H1 (cell line): ENCODE results near the gene PTGFR. TPM values are rescaled to one million over a fixed set of nuclear protein-coding genes. Genes with fewer than 3 reads are reported as not detected.

Experiments used
- CTCF ChIA-PET: fragments of 300-600 bp; sonication (Branson Sonifier 250); formaldehyde crosslinking; loops from one replicate; lab custom pipeline; 2021; ENCODE audit not compliant: partially characterized antibody; lab: Charles Lee
- POLR2A ChIA-PET: fragments of 300-600 bp; sonication (Branson Sonifier 250); formaldehyde crosslinking; loops from one replicate; lab custom pipeline; 2021; ENCODE audit warnings: inconsistent platforms; ENCODE audit not compliant: partially characterized antibody; lab: Charles Lee
- DNase-seq, 2 experiments: peaks; one replicate each; pipeline versions ENCODE4 v3.0.0 to v3.0.0-alpha.2; 2010 to 2022; ENCODE audit warnings: low spot score in 2 of 2, low read depth in 1 of 2, mixed read lengths in 1 of 2
- FAIRE-seq: peaks from 2 replicates; lab custom pipeline; 2011; peaks lifted over from hg19 to GRCh38; lab: Jason Lieb, UNC
- H2AFZ ChIP-seq: 2 replicates; pipeline ENCODE4 v1.8.1; 2012; ENCODE audit warnings: low read length, inconsistent platforms
- H2AK5ac ChIP-seq: 2 replicates; pipeline ENCODE4 v1.6.1; 2013; ENCODE audit warnings: low read depth, low read length
- H2BK120ac ChIP-seq: replicated peaks from 2 replicates; pipeline ENCODE3; 2013; ENCODE audit warnings: low read depth, low read length, inconsistent platforms
- H2BK12ac ChIP-seq: 2 replicates; pipeline ENCODE4 v1.6.1; 2013; ENCODE audit warnings: low read depth, low read length
- H2BK15ac ChIP-seq: 2 replicates; pipeline ENCODE4 v1.6.1; 2013; ENCODE audit warnings: low read length
- H2BK20ac ChIP-seq: 2 replicates; pipeline ENCODE4 v1.6.1; 2013; ENCODE audit warnings: low read length
- H2BK5ac ChIP-seq: 2 replicates; pipeline ENCODE4 v1.6.1; 2013; ENCODE audit warnings: low read depth, low read length
- H3K14ac ChIP-seq: 2 replicates; pipeline ENCODE4 v1.6.1; 2013; ENCODE audit warnings: inconsistent platforms; ENCODE audit not compliant: insufficient read length
- H3K18ac ChIP-seq: 2 replicates; pipeline ENCODE4 v1.6.1; 2013; ENCODE audit warnings: low read length; ENCODE audit errors: extremely low read depth
- H3K23ac ChIP-seq: 2 replicates; pipeline ENCODE4 v1.6.1; 2013; ENCODE audit warnings: inconsistent platforms; ENCODE audit not compliant: insufficient read length
- H3K23me2 ChIP-seq: 2 replicates; pipeline ENCODE4 v1.6.1; 2013; ENCODE audit warnings: low read depth, low read length
- H3K27ac ChIP-seq: 2 replicates; pipeline ENCODE4 v1.6.1; 2011; ENCODE audit warnings: low read depth, low read length, inconsistent platforms
- H3K27me3 ChIP-seq, 4 experiments: replicated peaks in 1 of 4; 1 replicate in 1 of 4; 2 replicates in 3 of 4; pipeline versions ENCODE4 v1.6.1 to v1.8.1; 2011 to 2013; ENCODE audit warnings: low read length in 3 of 4, mild to moderate bottlenecking in 3 of 4, inconsistent platforms in 2 of 4, mixed read lengths in 2 of 4, moderate library complexity in 1 of 4; ENCODE audit not compliant: control insufficient read depth in 3 of 4, insufficient read depth in 3 of 4; ENCODE audit errors: extremely low read depth in 1 of 4
- H3K36me3 ChIP-seq, 4 experiments: 2 replicates each; pipeline versions ENCODE4 v1.6.1 to v1.8.1; 2011 to 2013; ENCODE audit warnings: mild to moderate bottlenecking in 4 of 4, low read length in 3 of 4, moderate library complexity in 2 of 4, control low read depth in 1 of 4, inconsistent platforms in 1 of 4; ENCODE audit not compliant: insufficient read depth in 4 of 4, control insufficient read depth in 2 of 4
- H3K4ac ChIP-seq: replicated peaks from 2 replicates; pipeline ENCODE3; 2013; ENCODE audit warnings: low read length, low read depth, mixed read lengths, inconsistent platforms; ENCODE audit not compliant: insufficient read length
- H3K4me1 ChIP-seq, 4 experiments: replicated peaks in 1 of 4; 1 replicate in 1 of 4; 2 replicates in 3 of 4; pipeline versions ENCODE4 v1.6.1 to v1.8.1; 2011 to 2013; ENCODE audit warnings: low read length in 3 of 4, inconsistent platforms in 2 of 4, mixed read lengths in 1 of 4; ENCODE audit not compliant: insufficient read depth in 4 of 4, control insufficient read depth in 3 of 4
- H3K4me2 ChIP-seq, 2 experiments: 2 replicates each; pipeline versions ENCODE4 v1.6.1 to v1.8.1; 2011 to 2013; ENCODE audit warnings: low read depth in 2 of 2, low read length in 2 of 2, control low read depth in 1 of 2, inconsistent platforms in 1 of 2, mild to moderate bottlenecking in 1 of 2; ENCODE audit not compliant: insufficient read depth in 1 of 2
- H3K4me3 ChIP-seq, 4 experiments: fragments of 200-600, 300-600 bp in 1 of 4; sonication (generic), shearing (Covaris generic), sonication (Bioruptor Twin) in 1 of 4; 2 replicates each; pipeline versions ENCODE4 v1.5.1 to v1.8.1; 2011 to 2016; ENCODE audit warnings: low read length in 4 of 4, low read depth in 3 of 4, control low read depth in 2 of 4, inconsistent platforms in 2 of 4, mild to moderate bottlenecking in 2 of 4, mixed read lengths in 1 of 4, moderate library complexity in 1 of 4; ENCODE audit not compliant: insufficient read depth in 2 of 4; ENCODE audit errors: extremely low read depth in 1 of 4
- H3K56ac ChIP-seq: replicated peaks from 2 replicates; pipeline ENCODE3; 2013; ENCODE audit warnings: low read depth, mild to moderate bottlenecking, mixed read lengths, low read length, inconsistent platforms; ENCODE audit not compliant: insufficient read length
- H3K79me1 ChIP-seq: 2 replicates; pipeline ENCODE4 v1.6.1; 2013; ENCODE audit warnings: low read depth, low read length, control low read depth
- H3K79me2 ChIP-seq, 2 experiments: 2 replicates each; pipeline versions ENCODE4 v1.6.1 to v1.8.1; 2012 to 2013; ENCODE audit warnings: low read length in 2 of 2, mild to moderate bottlenecking in 2 of 2, inconsistent platforms in 1 of 2; ENCODE audit not compliant: insufficient read depth in 2 of 2, control insufficient read depth in 1 of 2
- H3K9ac ChIP-seq, 4 experiments: replicated peaks in 1 of 4; 1 replicate in 1 of 4; 2 replicates in 3 of 4; pipeline versions ENCODE4 v1.6.1 to v1.8.1; 2011 to 2013; ENCODE audit warnings: low read depth in 3 of 4, low read length in 3 of 4, control low read depth in 2 of 4, mild to moderate bottlenecking in 2 of 4, moderate library complexity in 2 of 4, inconsistent platforms in 1 of 4; ENCODE audit errors: extremely low read depth in 1 of 4
- H3K9me3 ChIP-seq, 2 experiments: 2 replicates each; pipeline versions ENCODE4 v1.6.1 to v1.8.1; 2012 to 2013; ENCODE audit warnings: mild to moderate bottlenecking in 2 of 2, moderate library complexity in 2 of 2, control low read depth in 1 of 2, inconsistent platforms in 1 of 2, low read depth in 1 of 2, low read length in 1 of 2, mixed read lengths in 1 of 2; ENCODE audit not compliant: insufficient read depth in 2 of 2
- H4K20me1 ChIP-seq, 2 experiments: replicated peaks in 1 of 2; 2 replicates each; pipeline versions ENCODE3 to v1.8.1; 2011 to 2013; ENCODE audit warnings: inconsistent platforms in 2 of 2, low read length in 2 of 2, mild to moderate bottlenecking in 1 of 2; ENCODE audit not compliant: insufficient read depth in 2 of 2, control insufficient read depth in 1 of 2
- H4K5ac ChIP-seq: 2 replicates; pipeline ENCODE4 v1.6.1; 2013; ENCODE audit warnings: low read length, low read depth, mixed read lengths, inconsistent platforms; ENCODE audit not compliant: insufficient read length
- H4K8ac ChIP-seq: 2 replicates; pipeline ENCODE4 v1.8.0; 2013; ENCODE audit warnings: mild to moderate bottlenecking, moderate library complexity, low read length, inconsistent platforms; ENCODE audit not compliant: insufficient read depth; ENCODE audit errors: extremely low read depth
- H4K91ac ChIP-seq: replicated peaks from 2 replicates; pipeline ENCODE3; 2013; ENCODE audit warnings: low read length, mixed read lengths, inconsistent platforms; ENCODE audit not compliant: insufficient read length
- ATF3 ChIP-seq: IDR thresholded peaks from 2 replicates; pipeline ENCODE4 v1.6.1; 2011; ENCODE audit warnings: low read depth, mild to moderate bottlenecking, low read length; ENCODE audit not compliant: insufficient read depth
- BACH1 ChIP-seq: IDR thresholded peaks from 2 replicates; pipeline ENCODE4 v1.6.1; 2012; ENCODE audit warnings: low read length, improper control_type of control experiment
- BCL11A ChIP-seq, 2 experiments: IDR thresholded peaks; one replicate each; pipeline ENCODE4 v1.6.1; 2011; ENCODE audit warnings: low read depth in 2 of 2, low read length in 2 of 2, mild to moderate bottlenecking in 2 of 2
- CBX8 ChIP-seq: fragments of 300-800, 300-1000 bp; sonication (generic); IDR thresholded peaks from 2 replicates; pipeline ENCODE4 v1.7.1; 2016; ENCODE audit warnings: low read depth, low read length, borderline replicate concordance
- CHD1 ChIP-seq: IDR thresholded peaks from 2 replicates; pipeline ENCODE4 v1.6.1; 2012; ENCODE audit warnings: low read depth, low read length, improper control_type of control experiment
- CREB1 ChIP-seq: IDR thresholded peaks from 2 replicates; pipeline ENCODE4 v1.6.1; 2012; ENCODE audit warnings: inconsistent platforms
- E2F6 ChIP-seq: IDR thresholded peaks from 2 replicates; pipeline ENCODE4 v1.6.1; 2012; ENCODE audit warnings: inconsistent platforms
- JUND ChIP-seq: IDR thresholded peaks from 2 replicates; pipeline ENCODE4 v1.6.1; 2011; ENCODE audit warnings: mild to moderate bottlenecking, improper control_type of control experiment, low read length
- KDM4A ChIP-seq: IDR thresholded peaks from one replicate; pipeline ENCODE4 v1.7.1; 2012; ENCODE audit warnings: low read depth, mild to moderate bottlenecking, moderate library complexity, low read length, inconsistent platforms; ENCODE audit not compliant: severe bottlenecking
- RFX5 ChIP-seq: IDR thresholded peaks from 2 replicates; pipeline ENCODE4 v1.6.1; 2011; ENCODE audit warnings: low read depth, low read length, improper control_type of control experiment, borderline replicate concordance
- RNF2 ChIP-seq: fragments of 200-900, 300-1000 bp; sonication (generic); IDR thresholded peaks from 2 replicates; pipeline ENCODE4 v1.7.1; 2016; ENCODE audit warnings: borderline replicate concordance, low read depth, mild to moderate bottlenecking, antibody characterized with exemption, low read length; ENCODE audit not compliant: poor library complexity, severe bottlenecking; ENCODE audit errors: missing control alignments
- SAP30 ChIP-seq: fragments of 300-600 bp; sonication (generic); IDR thresholded peaks from 2 replicates; pipeline ENCODE4 v1.7.1; 2012; ENCODE audit warnings: low read length, moderate library complexity, mild to moderate bottlenecking, inconsistent platforms; ENCODE audit not compliant: insufficient read depth, insufficient replicate concordance
- SP1 ChIP-seq: IDR thresholded peaks from 2 replicates; pipeline ENCODE4 v1.6.1; 2011; ENCODE audit warnings: low read depth, low read length
- polyA plus RNA-seq, 7 experiments: library from polyadenylated mRNA; depleted of rRNA in 3 of 7; stranded (reverse) in 5 of 7; unstranded in 2 of 7; fragments of >200 nt in 5 of 7; fragments of 200-250 nt in 2 of 7; gene quantifications; 1 replicate in 5 of 7; 2 replicates in 1 of 7; 4 replicates in 1 of 7; pipeline versions ENCODE4 v1.2.1 to v1.2.3, GENCODE V29; 2011 to 2013; ENCODE audit warnings: missing spikeins in 2 of 7, mixed read lengths in 2 of 7
- total RNA-seq: library from RNA; stranded (reverse); fragmentation: NEBNext Ultra II Directional; extraction: Animal tissue kit (Norgen Biotek cat#: 25700); gene quantifications from 2 replicates; pipeline ENCODE4 v1.2.1, GENCODE V29; 2021

The PTGFR gene
- total and polyA plus RNA-seq, 2 of the 8 experiments (the other 6 are each of a cell fraction or from before 2014, with no cell fraction given) = 0.02 TPM; not detected in 1

- H2AFZ ChIP-seq = no peak overlapping the region
- H2BK15ac ChIP-seq = no peak overlapping the region
- H3K9ac ChIP-seq = no peak overlapping the region
- no peak overlapping the region for H3K23ac ChIP-seq
- FAIRE-seq = no peak
- H3K79me1 ChIP-seq = no peaks in the 10 kb centered on the region
- ChIA-PET POLR2A (no interaction called here), CTCF (interaction anchor here (0.9 to 1.2 kb wide), 2 partner anchors 9 to 19 kb away, joined by 3 to 4 read pairs; no protein-coding TSS in a partner anchor)
- no peak overlapping the region for H3K27ac ChIP-seq
- H3K79me2 ChIP-seq = no peaks in the 10 kb centered on the region
- H2AK5ac ChIP-seq = no peak overlapping the region
- H2BK12ac ChIP-seq = no peak overlapping the region
- H3K18ac ChIP-seq = no peak overlapping the region
- no peak overlapping the region for H3K14ac ChIP-seq
- H3K4me2 ChIP-seq = no peak overlapping the region
- no peak overlapping the region for H4K8ac ChIP-seq
- no peak overlapping the region for H2BK20ac ChIP-seq
- H3K9me3 ChIP-seq = no peaks in the 10 kb centered on the region
- no peak overlapping the region for H3K56ac ChIP-seq
- DNase-seq = no peak
- H3K23me2 ChIP-seq = no peaks in the 10 kb centered on the region
- no peak overlapping the region for H2BK120ac ChIP-seq
- H4K91ac ChIP-seq = no peak overlapping the region
- no peaks in the 10 kb centered on the region for H3K36me3 ChIP-seq
- H2BK5ac ChIP-seq = no peak overlapping the region
- no peaks in the 10 kb centered on the region for H3K4me1 ChIP-seq
- no peaks in the 10 kb centered on the region for H3K27me3 ChIP-seq
- no peak overlapping the region for H3K4me3 ChIP-seq
- H4K5ac ChIP-seq = no peak overlapping the region
- no peak overlapping the region for H3K4ac ChIP-seq
- H4K20me1 ChIP-seq = no peaks in the 10 kb centered on the region
- no peak for TF ChIP-seq KDM4A
- no peak for TF ChIP-seq CBX8
- TF ChIP-seq SAP30 = no peak
- TF ChIP-seq CREB1 = no peak
- no peak for TF ChIP-seq SP1
- no peak for TF ChIP-seq BACH1
- TF ChIP-seq CHD1 = no peak
- no peak for TF ChIP-seq JUND
- TF ChIP-seq ATF3 = no peak
- no peak for TF ChIP-seq RFX5
- no peak for TF ChIP-seq BCL11A (IDR thresholded peaks at IDR 0.05; ENCODE audit: low read depth in 2 of 2, low read length in 2 of 2)
- TF ChIP-seq RNF2 = no peak
- no peak for TF ChIP-seq E2F6
Observed at GRCh38 chr1:78474092-78474491, 16.7 kb upstream of the PTGFR start.
